Esophagus muscularis mucosa (tissue), 3 donors: ENCODE results near the gene GYPE.
"Not testable (repeated sequence)": the region's sequence is repeated elsewhere in the genome, so short reads cannot be mapped to it uniquely, and the experiment has no call there.

Experiments
- CTCF ChIP-seq, 3 experiments: fragments of 200-600 bp in 2 of 3; fragments of 450-650 bp in 1 of 3; sonication (generic) in 2 of 3; IDR thresholded peaks; one replicate each; pipeline ENCODE4 v1.5.1; 2017 to 2019; ENCODE audit warnings: antibody characterized with exemption in 3 of 3, mild to moderate bottlenecking in 2 of 3, moderate library complexity in 1 of 3
- POLR2A ChIP-seq: fragments of 450-650 bp; IDR thresholded peaks from one replicate; pipeline ENCODE4 v1.6.1; 2017; ENCODE audit warnings: antibody characterized with exemption, moderate library complexity, mild to moderate bottlenecking, low read depth
- POLR2AphosphoS5 ChIP-seq, 2 donors: sonication (generic); formaldehyde crosslinking; IDR thresholded peaks; one replicate each; pipeline ENCODE4 v1.6.1; 2017; ENCODE audit warnings: antibody characterized with exemption in 2 of 2

- TF ChIP-seq CTCF (IDR thresholded peaks at IDR 0.05); POLR2AphosphoS5 (IDR thresholded peaks at IDR 0.05); POLR2A: not testable (repeated sequence)
Observed at GRCh38 chr4:143911528-143912417, 6.4 kb upstream of the GYPE start.
